HL-60/S4 treated with phorbol 12-myristate 13-acetate at 8.2 ng/mL for 4 days and 3 days (cell line): ENCODE data around the gene OR2C1.

ENCODE experiments used
- in situ Hi-C: fragments of 300-500 bp; cut with MboI; formaldehyde crosslinking; loops from 2 replicates; pipeline ENCODE4 v1.15.0; 2022; ENCODE audit warnings: low sequenced_read_pairs

Gene OR2C1

DNA sequence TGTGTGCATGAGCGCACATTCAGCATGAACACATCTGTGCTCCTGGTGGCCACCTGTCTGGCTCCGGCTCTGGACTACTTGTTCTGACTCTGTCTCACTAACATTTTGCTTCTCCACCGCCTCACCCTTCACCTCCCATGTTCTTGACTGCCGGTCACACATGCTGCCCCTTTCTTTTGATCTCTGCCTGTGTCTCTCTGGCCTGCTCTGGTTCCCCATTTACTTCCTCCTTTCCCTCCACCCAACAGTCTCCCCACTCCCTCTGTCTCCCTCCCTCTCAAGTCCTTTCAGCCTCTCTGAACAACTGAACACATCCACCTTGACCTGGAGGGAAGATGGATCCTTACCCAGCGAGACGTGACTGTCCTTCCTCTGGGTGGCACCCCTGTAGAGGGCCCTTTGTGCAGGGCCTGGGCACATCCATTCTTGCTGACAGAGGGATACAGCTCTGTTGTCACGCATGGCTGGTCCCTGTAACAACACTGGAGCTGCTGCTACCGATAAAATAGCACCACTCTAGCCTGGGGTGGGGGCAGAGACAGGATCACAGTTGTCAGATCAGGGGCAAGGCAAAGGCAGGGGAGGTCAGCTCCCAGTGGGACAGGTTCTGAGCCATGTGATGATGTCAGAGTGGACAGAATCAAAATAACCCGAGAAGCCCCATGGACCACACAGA, 34.1 kb downstream of the OR2C1 start:
- in situ Hi-C loops = no loop called here

DNA sequence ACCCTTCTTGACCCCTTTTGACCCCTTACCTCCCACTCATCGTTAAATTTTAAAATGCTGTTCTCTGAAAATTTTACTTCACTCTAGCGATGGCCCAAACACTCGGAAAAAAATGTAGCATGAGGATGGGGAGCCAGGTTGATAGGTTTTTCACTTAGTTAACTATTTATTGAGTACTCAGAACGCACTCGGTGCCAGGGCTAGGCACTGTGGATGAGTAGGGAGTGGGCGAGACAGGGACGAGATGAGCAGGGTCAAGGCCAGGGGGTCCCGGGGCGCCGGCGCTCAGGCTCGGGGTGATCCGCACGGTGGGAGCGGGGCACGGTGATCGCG, 44.7 kb downstream of the OR2C1 start:
- in situ Hi-C loops = no loop called here

DNA sequence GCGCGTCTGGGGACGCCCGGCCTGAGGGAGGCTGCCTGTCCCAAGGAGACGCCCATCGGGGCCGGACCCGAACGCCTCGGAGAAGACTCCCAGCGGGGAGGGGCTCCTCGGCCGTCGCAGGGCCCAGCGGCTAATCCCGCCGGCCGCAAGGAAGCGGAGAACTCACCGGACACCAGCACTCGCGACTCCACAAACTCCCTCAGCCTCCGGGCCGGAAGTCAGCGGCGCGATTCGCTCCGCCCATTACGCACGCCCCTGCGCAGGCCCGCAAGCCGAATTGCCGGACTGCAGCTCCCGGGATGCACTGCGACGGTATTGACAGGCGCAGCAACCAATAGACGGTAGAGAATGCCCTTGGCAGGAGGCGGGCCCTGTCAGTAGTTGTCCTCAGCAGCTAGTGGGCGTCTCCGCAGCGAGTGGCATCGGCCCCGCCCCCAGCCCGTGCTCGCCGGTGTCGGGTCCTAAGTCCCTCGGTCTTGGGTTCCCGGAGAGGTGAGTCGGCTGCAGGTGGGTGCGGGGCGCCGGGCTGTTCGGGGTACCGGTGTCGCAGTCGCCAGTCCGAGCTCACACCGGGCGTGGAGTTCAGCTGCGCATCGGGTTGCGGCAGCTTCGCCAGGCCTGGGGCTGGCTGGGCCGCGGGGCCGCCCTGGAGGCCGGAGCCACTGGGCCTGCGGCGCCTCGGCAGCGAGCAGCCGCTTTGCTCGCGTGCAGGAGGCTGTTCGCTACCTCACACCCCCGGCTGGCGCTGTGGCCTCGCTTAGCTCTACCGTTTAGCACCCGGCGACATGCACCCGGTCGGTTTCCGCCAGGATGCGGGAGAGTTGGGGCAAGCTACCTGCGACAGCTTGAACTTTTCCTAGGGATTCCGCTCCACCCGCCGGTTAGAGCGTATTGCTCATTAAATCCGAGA, 45.3 kb downstream of the OR2C1 start, which contains the start of the genes ZNF174 and ZSCAN32:
Gene ZNF174, plus strand, starts transcription at position 437 of the 910 bp plus-strand sequence. CDS start 790 bp downstream, outside the sequence.
Gene ZSCAN32, minus strand, starts transcription at position 226 of the 910 bp plus-strand sequence. CDS start 3,447 bp downstream, outside the sequence.
- in situ Hi-C loops = no loop called here

DNA sequence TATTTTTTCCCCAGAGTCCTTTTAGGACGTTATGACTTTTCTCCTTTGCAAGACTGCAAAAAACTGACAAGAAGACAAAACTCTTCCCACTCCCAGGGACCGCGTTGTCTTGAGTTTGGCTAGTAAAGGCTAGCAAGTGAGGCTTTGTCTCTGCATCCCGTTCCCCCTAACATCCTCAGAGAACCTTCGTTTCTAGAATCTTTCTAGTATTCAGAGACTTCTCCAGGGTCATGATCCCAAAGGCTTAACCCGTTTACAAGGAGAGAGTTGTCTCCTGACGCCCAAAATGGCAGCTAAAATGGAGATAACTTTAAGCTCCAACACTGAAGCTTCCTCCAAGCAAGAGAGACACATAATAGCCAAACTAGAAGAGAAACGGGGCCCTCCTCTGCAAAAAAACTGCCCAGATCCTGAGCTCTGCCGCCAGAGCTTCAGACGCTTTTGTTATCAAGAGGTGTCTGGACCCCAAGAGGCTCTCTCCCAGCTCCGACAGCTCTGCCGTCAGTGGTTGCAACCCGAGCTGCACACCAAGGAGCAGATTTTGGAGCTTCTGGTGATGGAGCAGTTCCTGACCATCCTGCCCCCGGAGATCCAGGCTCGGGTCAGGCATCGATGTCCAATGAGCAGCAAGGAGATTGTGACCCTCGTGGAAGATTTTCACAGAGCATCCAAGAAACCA, 46.2 kb downstream of the OR2C1 start:
- in situ Hi-C loops = no loop called here
